Retina (tissue), 1 donor: Measurements from ENCODE around the gene NFKB1.
"Not testable (repeated sequence)": the region's sequence is repeated elsewhere in the genome, so short reads cannot be mapped to it uniquely, and the experiment has no call there.

Experiments used
- DNase-seq: peaks from one replicate; pipeline ENCODE4 v3.0.0-alpha.2; 2016

NFKB1 gene

GRCh38 chr4:102604222-102604940 lies 103.2 kb downstream of the NFKB1 start:
- no peak for DNase-seq

- DNase-seq, result no peak
These were observed 105.1 kb downstream of the NFKB1 start for GRCh38 chr4:102606261-102606660.

GRCh38 chr4:102606846-102607450 lies 105.8 kb downstream of the NFKB1 start:
- DNase-seq, result no peak

- DNase-seq, result no peak
These were observed 107.0 kb downstream of the NFKB1 start for GRCh38 chr4:102608190-102608589.

GRCh38 chr4:102610007-102610406 lies 108.8 kb downstream of the NFKB1 start:
- DNase-seq, result no peak

GRCh38 chr4:102610476-102610875 lies 109.3 kb downstream of the NFKB1 start:
- no peak for DNase-seq

GRCh38 chr4:102612210-102612609 lies 111.1 kb downstream of the NFKB1 start:
- no peak for DNase-seq

GRCh38 chr4:102612824-102613366 lies 111.7 kb downstream of the NFKB1 start:
- no peak for DNase-seq

GRCh38 chr4:102614801-102615200 lies 113.6 kb downstream of the NFKB1 start:
- DNase-seq, result no peak

- DNase-seq, result no peak
These were observed 115.5 kb downstream of the NFKB1 start for GRCh38 chr4:102616636-102617035.

GRCh38 chr4:102619021-102619420 lies 117.9 kb downstream of the NFKB1 start:
- not testable (repeated sequence) for DNase-seq

GRCh38 chr4:102619776-102620631 lies 118.8 kb downstream of the NFKB1 start:
- DNase-seq, result not testable (repeated sequence)

GRCh38 chr4:102620697-102621497 lies 119.7 kb downstream of the NFKB1 start:
- DNase-seq, result peak; percentile 67

- peak; percentile 31 for DNase-seq
These were observed 122.5 kb downstream of the NFKB1 start for GRCh38 chr4:102623622-102624021.

- DNase-seq, result no peak
These were observed 123.3 kb downstream of the NFKB1 start for GRCh38 chr4:102624505-102624904.

- DNase-seq, result no peak
These were observed 124.2 kb downstream of the NFKB1 start for GRCh38 chr4:102625232-102625930.

GRCh38 chr4:102627831-102628523 lies 126.8 kb downstream of the NFKB1 start:
- DNase-seq, result no peak

GRCh38 chr4:102629673-102630072 lies 128.5 kb downstream of the NFKB1 start:
- no peak for DNase-seq

- DNase-seq, result no peak
These were observed 130.5 kb downstream of the NFKB1 start for GRCh38 chr4:102631616-102632015.

- DNase-seq, result no peak
These were observed 131.3 kb downstream of the NFKB1 start for GRCh38 chr4:102632241-102633065.
